Mononuclear cell (primary cell): Measurements from ENCODE around the gene ABCA5. TPM values are rescaled to one million over a fixed set of nuclear protein-coding genes. Genes with fewer than 3 reads are reported as not detected.

Source experiments
- H3K27me3 ChIP-seq: 2 replicates; pipeline ENCODE4 v1.6.0; 2011; ENCODE audit warnings: low read length, control low read depth; ENCODE audit not compliant: insufficient read depth
- H3K4me1 ChIP-seq: 2 replicates; pipeline ENCODE4 v1.5.1; 2011; ENCODE audit warnings: mild to moderate bottlenecking, low read length, control low read depth; ENCODE audit not compliant: insufficient read depth
- H3K4me3 ChIP-seq: 2 replicates; pipeline ENCODE4 v1.5.1; 2011; ENCODE audit warnings: mild to moderate bottlenecking, low read length, moderate library complexity
- H3K9me3 ChIP-seq: 2 replicates; pipeline ENCODE4 v1.5.1; 2011; ENCODE audit warnings: low read depth, mild to moderate bottlenecking, control low read depth, low read length
- total RNA-seq: library from RNA; depleted of rRNA; stranded (reverse); fragments of >200 nt; gene quantifications from one replicate; pipeline ENCODE4 v1.2.3, GENCODE V29; 2012

The ABCA5 gene, protein sequence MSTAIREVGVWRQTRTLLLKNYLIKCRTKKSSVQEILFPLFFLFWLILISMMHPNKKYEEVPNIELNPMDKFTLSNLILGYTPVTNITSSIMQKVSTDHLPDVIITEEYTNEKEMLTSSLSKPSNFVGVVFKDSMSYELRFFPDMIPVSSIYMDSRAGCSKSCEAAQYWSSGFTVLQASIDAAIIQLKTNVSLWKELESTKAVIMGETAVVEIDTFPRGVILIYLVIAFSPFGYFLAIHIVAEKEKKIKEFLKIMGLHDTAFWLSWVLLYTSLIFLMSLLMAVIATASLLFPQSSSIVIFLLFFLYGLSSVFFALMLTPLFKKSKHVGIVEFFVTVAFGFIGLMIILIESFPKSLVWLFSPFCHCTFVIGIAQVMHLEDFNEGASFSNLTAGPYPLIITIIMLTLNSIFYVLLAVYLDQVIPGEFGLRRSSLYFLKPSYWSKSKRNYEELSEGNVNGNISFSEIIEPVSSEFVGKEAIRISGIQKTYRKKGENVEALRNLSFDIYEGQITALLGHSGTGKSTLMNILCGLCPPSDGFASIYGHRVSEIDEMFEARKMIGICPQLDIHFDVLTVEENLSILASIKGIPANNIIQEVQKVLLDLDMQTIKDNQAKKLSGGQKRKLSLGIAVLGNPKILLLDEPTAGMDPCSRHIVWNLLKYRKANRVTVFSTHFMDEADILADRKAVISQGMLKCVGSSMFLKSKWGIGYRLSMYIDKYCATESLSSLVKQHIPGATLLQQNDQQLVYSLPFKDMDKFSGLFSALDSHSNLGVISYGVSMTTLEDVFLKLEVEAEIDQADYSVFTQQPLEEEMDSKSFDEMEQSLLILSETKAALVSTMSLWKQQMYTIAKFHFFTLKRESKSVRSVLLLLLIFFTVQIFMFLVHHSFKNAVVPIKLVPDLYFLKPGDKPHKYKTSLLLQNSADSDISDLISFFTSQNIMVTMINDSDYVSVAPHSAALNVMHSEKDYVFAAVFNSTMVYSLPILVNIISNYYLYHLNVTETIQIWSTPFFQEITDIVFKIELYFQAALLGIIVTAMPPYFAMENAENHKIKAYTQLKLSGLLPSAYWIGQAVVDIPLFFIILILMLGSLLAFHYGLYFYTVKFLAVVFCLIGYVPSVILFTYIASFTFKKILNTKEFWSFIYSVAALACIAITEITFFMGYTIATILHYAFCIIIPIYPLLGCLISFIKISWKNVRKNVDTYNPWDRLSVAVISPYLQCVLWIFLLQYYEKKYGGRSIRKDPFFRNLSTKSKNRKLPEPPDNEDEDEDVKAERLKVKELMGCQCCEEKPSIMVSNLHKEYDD (N-terminal part only)
- total RNA-seq = 27.0 TPM

DNA sequence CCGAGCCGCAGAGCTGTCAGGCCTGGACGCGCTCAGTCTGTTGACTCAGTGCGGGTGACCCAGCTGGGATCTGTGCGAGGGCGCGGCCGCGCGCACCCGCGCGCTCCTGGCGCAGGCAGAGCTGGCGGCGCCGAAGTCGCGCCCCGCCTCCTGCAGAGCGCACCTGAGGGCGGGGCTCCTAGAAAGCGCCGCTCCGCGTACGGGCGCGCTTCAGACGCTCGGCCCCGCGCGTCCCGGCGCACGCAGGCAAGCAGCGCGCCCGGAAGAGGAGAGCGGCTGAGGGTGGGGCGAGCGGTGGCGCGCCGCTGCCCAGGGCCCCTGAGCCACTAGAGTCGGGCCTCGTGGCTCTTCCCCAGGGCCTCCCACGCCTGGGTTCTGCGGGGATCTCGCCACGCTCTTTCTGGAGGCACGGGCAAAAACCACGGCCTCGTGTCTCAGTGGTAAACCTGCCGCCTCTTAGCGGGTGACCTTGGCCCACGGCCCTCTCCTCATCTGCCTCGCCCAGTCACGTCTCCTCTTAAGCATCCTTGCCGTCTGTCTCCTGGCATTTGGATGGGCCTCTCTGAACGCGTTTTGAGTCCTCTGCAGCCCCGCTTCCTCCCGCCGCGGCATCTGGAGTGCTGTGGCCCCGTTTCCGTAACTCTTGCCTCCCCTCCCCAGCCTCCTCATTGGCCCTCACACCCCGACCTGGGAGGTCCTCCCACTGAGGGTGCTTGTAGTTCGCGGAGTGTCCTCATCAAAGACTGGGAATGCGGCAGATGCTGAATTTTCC, at the start of gene ABCA5:
ABCA5 (minus strand) TSS at position 74 of the 772 bp plus-strand sequence. CDS start 12,718 bp downstream, outside the sequence.
- Histone ChIP-seq H3K4me1 (peaks cover 17% of the 10 kb centered on the region), H3K27me3 (peaks cover 5% of the 10 kb centered on the region), H3K9me3 (no peaks in the 10 kb centered on the region), H3K4me3 (peak within 1 kb of the TSS; percentile 65)

DNA sequence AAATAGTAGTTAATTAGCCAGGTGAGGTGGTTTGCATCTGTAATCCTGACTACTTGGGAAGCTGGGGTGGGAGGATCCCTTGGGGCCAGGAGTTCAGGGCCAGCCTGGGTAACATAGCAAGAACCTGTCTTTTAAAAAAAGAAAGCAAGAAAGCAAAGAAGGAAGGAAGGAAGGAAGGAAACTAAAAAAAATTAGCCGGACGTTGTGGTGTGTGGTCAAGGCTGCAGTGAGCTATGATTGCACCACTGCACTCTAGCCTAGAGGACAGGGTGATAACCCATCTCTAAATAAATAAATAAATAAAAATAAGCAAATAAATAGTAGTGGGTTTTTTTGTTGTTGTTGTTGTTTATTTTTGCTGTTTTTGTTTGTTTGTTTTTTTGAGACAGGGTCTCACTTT, 48.3 kb upstream of the ABCA5 start:
- peaks cover 20% of the 10 kb centered on the region for H3K4me1 ChIP-seq
- H3K27me3 ChIP-seq = no peaks in the 10 kb centered on the region
- no peaks in the 10 kb centered on the region for H3K9me3 ChIP-seq
- H3K4me3 ChIP-seq = no peak overlapping the region

DNA sequence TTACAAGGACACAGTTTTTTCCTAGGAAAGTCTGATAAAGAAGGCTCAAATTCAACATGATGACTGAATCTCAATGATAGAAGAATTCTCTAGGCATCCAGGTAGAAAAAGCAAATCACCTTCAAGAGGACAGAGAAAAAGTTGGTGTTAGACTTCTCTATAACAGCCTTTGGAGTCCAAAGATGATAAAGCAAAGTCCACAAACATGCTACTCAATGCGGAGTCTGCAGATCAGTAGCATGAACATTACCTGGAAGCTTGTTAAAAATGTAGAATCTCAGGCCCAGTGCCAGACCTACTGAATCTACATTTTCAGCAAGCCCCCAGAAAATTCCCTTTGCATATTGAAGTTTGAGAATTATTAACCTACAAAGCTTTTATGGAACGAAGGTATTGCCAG, 46.1 kb upstream of the ABCA5 start:
- Histone ChIP-seq H3K4me3 (no peak overlapping the region), H3K4me1 (peaks cover 20% of the 10 kb centered on the region), H3K9me3 (no peaks in the 10 kb centered on the region), H3K27me3 (no peaks in the 10 kb centered on the region)

DNA sequence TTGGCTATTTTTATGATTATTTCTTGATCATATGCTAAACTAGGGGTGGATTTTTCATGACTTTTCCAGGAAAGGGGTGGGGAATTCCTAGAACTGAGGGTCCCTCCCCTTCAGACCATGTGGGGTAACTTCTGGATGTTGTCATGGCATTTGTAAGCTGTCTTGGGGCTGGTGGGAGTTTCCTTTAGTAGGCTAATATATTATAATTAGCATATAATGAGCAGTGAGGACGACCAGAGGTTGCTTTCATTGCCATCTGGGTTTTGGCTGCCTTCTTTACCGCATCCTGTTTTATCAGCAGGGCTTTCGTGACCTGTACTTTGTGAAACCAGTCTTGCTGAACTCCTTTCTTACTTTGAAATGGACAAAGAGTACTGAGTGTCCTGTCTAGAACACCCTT, 40.4 kb upstream of the ABCA5 start:
- Histone ChIP-seq H3K4me1 (no peaks in the 10 kb centered on the region), H3K9me3 (no peaks in the 10 kb centered on the region), H3K27me3 (no peaks in the 10 kb centered on the region), H3K4me3 (no peak overlapping the region)

DNA sequence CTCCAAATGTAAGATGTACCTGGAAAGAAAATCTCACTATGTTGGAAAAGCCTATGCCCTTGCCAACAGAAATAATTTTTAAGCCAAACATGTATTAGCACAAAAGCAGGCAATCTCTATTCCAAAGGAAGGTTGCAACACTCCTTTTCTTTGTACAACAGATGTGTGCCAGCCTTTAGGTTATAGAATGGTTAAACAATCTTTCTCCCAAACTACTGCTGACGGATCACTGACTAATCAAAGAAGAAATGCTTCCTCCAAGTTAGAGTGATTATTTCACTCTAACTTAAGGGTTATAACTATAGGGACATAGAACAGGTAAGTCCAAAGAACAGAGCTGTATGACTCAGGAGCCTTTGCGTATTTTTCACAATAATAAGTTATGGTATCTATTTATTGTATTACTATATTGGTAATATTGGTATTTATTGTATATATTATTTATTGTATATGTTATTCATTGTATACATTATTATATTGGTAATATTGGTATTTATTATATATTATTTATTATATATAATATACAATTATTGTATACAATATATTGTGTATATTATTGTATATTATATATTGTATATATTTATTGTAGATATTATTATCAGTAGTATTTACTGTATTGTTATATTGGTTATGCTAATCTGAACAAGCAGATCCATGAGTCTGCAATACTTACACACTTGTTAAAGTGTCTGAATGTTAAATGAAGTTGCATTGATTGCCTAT, 36.7 kb upstream of the ABCA5 start:
- Histone ChIP-seq H3K4me3 (no peak overlapping the region), H3K27me3 (no peaks in the 10 kb centered on the region), H3K9me3 (no peaks in the 10 kb centered on the region), H3K4me1 (no peaks in the 10 kb centered on the region)

DNA sequence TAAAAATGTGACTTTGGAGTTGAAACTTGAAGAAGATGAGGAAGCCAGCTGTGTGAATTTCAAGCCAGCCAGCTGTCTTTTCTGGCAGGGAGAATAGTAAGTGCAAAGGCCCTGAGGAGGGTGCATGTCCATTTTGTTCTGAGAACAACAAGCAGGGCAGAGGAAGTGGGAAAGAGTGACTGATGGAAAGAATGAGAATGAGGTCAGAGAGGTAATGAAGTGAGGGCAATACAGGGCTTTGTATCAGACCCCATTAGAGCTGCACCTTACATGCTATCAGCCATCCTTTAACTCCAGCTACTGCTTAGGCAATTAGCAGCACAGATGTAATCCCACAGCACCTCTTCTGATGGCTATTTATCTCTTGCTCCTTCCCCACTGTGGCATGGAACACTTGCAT, 34.2 kb upstream of the ABCA5 start:
- H3K4me1 ChIP-seq = no peaks in the 10 kb centered on the region
- no peak overlapping the region for H3K4me3 ChIP-seq
- no peaks in the 10 kb centered on the region for H3K27me3 ChIP-seq
- H3K9me3 ChIP-seq = no peaks in the 10 kb centered on the region

DNA sequence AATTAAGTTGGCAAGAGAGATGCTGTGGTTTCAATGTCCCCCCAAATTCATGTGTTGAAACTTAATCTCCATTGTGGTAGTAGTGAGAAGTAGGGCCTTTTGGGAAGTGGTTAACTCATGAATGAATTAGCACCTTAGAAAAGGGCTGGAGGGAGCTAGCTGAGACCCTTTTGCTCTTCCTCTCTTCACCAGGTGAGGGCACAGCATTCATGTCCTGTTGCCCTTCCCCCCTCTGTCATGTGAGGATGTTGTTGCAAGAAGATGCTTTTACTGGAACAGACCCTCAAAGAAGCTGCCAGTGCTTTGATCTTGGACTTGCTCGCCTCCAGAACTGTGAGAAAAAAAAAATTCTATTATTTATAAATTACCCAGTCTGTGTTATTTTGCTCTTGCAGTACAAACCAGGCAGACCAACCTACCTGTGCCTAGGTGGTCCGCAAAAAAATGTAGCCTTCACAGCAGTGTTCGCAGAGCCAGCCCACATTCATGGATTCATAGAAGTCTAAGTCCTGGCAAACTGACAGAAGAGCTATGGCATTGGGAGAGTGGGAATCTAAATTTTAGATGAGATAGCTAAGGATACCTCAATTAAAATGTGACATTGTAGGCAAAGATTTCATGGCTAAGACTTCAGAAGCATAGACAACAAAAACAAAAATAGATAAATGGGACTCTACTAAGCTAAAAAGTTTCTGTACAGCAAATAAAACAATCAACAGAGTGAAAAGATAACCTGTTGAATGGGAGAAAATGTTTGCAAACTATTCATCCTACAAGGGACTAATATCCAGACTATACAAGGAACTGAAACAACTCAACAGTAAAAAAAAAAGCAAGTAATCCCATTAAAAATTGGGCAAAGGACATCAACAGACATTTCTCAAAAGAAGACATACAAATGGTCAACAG, 32.0 kb upstream of the ABCA5 start:
- Histone ChIP-seq H3K27me3 (no peaks in the 10 kb centered on the region), H3K4me3 (no peak overlapping the region), H3K4me1 (no peaks in the 10 kb centered on the region), H3K9me3 (no peaks in the 10 kb centered on the region)

DNA sequence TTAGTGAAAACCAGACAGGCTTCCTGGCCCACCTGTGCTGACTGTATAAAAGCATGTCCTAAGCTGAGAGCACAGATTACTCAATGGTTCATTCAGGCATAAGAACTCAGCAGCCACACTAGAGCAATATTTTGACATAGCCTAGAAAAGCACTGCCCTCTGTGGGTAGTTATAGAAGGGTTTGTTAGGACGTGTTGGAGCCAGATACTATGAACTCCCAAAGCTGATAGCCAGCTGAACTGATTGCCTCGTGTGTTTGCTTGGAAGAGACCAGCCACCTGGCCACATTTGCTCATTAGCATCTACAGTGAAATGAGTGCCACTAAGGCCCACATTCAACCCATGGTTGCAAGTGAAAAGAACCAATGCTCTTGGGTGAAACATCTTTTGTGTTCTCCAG, 30.8 kb upstream of the ABCA5 start:
- Histone ChIP-seq H3K9me3 (no peaks in the 10 kb centered on the region), H3K27me3 (no peaks in the 10 kb centered on the region), H3K4me1 (no peaks in the 10 kb centered on the region), H3K4me3 (no peak overlapping the region)

DNA sequence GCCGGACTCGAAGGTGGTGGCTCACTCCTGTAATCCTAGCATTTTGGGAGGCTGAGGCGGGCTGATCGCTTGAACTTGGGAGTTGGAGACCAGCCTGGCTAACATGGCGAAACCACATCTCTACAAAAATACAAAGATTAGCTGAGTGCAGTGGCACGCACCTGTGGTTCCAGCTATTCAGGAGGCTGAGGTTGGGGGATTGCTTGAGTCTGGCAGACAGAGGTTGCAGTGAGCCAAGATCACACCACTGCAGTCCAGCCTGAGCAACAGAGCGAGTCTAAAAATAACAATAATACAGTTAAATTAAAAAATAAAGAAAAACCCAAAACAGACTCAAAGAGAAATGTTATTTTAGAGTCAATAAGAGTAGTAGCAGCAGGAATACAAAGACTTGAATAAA, 29.7 kb upstream of the ABCA5 start:
- H3K4me1 ChIP-seq = no peaks in the 10 kb centered on the region
- H3K4me3 ChIP-seq = no peak overlapping the region
- H3K27me3 ChIP-seq = no peaks in the 10 kb centered on the region
- H3K9me3 ChIP-seq = no peaks in the 10 kb centered on the region

DNA sequence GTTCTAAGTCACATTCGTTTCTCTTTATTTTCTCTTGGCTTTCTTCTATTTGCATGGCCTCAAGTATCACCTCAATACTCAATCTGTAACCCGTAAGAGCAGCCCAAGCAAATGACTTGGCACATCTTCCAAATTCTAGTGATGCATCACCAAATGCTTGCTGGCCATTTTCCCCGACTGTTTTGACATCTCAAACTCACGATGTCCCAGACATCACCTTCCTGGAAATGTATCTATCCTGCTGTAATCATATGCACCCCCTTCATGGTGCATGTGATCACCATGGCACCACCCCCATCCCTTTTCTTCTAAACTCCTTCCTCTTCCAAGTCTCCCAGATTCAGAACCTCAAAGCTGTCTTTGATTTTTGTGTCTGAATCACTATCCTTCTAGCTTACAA, 24.0 kb upstream of the ABCA5 start:
- Histone ChIP-seq H3K27me3 (no peaks in the 10 kb centered on the region), H3K4me3 (no peak overlapping the region), H3K4me1 (no peaks in the 10 kb centered on the region), H3K9me3 (no peaks in the 10 kb centered on the region)

DNA sequence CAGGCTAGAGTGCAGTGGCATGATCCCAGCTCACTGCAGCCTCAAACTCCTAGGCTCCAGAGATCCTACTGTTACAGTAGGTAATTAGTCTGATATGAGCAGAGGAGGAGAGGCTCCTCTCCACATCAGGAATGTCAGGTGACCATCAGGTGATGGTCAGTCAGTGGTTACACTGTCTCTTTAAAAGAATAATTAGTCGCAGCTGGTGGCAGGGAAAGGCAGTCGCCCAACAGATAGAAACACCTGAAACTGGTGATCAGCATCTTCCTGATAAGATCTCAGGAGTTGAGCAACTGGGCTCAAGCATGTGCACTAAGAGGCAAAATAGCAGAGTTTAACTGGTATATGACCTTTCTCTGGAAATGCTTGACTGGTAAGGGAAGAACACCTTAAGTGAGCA, 21.5 kb upstream of the ABCA5 start:
- no peak overlapping the region for H3K4me3 ChIP-seq

DNA sequence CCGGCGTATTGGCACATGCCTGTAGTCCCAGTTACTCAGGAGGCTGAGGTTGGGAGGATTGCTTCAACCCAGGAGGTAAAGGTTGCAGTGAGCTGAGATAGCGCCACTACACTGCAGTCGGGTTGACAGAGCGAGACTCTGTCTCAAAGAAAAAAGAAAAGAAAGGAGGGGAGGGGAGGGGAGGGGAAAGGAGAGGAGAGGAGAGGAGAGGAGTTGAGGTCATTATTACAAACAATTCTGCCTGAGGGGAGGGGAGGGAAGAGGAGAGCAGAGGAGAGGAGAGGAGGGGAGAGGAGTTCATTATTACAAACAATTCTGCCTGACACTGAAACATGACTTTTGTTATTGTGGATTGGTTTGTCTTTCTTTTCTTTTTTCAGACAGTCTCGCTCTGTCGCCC, 19.8 kb upstream of the ABCA5 start:
- H3K27me3 ChIP-seq = no peaks in the 10 kb centered on the region
- H3K4me3 ChIP-seq = no peak overlapping the region
- no peaks in the 10 kb centered on the region for H3K9me3 ChIP-seq
- H3K4me1 ChIP-seq = no peaks in the 10 kb centered on the region

More for the DNA sequence above, 21.5 kb upstream of the ABCA5 start:
- Histone ChIP-seq H3K4me1 (no peaks in the 10 kb centered on the region), H3K9me3 (no peaks in the 10 kb centered on the region), H3K27me3 (no peaks in the 10 kb centered on the region)

DNA sequence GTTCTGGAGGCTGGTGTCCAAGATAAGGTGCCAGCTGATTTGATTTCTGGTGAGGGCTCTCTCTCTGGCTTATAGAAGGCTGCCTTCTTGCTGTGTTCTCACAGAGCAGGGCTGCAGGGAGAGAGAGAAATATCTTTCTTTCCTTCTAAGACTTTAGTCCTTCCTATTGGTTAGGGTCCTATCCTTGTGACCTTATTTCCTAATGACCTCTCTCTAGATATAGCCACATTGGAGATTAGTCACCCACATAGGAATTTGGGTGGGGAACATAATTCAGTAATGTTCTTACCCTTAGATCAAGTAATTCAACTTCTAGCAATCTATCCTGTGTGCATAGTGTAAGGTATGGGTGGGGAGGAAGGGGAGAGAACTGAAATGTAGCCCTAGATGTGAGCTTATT, 18.0 kb upstream of the ABCA5 start:
- H3K27me3 ChIP-seq = no peaks in the 10 kb centered on the region
- H3K9me3 ChIP-seq = no peaks in the 10 kb centered on the region
- H3K4me1 ChIP-seq = no peaks in the 10 kb centered on the region
- no peak overlapping the region for H3K4me3 ChIP-seq
